KMS-11 (cell line): Measurements from ENCODE around the gene MFSD6.
A peak's percentile ranks its signal among the peaks of the same experiment; 100 is the strongest.
"Not testable (repeated sequence)": the region's sequence is repeated elsewhere in the genome, so short reads cannot be mapped to it uniquely, and the experiment has no call there.

Experiments used
- H2AFZ ChIP-seq: fragments of 200-600 bp; sonication (generic); 2 replicates; pipeline ENCODE4 v1.6.1; 2016; ENCODE audit warnings: antibody characterized with exemption, mixed run types, low read depth
- H3K27ac ChIP-seq: fragments of 200-600 bp; sonication (generic); 2 replicates; pipeline ENCODE4 v1.6.1; 2016; ENCODE audit warnings: mild to moderate bottlenecking, mixed run types
- H3K27me3 ChIP-seq: fragments of 200-600 bp; sonication (generic); 2 replicates; pipeline ENCODE4 v1.6.1; 2017; ENCODE audit warnings: mild to moderate bottlenecking, low read depth, mixed run types, moderate library complexity; ENCODE audit not compliant: insufficient read depth
- H3K36me3 ChIP-seq: fragments of 200-600 bp; sonication (generic); 2 replicates; pipeline ENCODE4 v1.6.1; 2017; ENCODE audit warnings: mild to moderate bottlenecking, mixed run types; ENCODE audit not compliant: insufficient read depth
- H3K4me1 ChIP-seq: fragments of 200-600 bp; sonication (generic); 2 replicates; pipeline ENCODE4 v1.6.1; 2016; ENCODE audit warnings: mild to moderate bottlenecking, low read depth, mixed run types; ENCODE audit not compliant: poor library complexity, severe bottlenecking
- H3K4me2 ChIP-seq: fragments of 200-600 bp; sonication (generic); 2 replicates; pipeline ENCODE4 v1.7.0; 2016; ENCODE audit warnings: mild to moderate bottlenecking, mixed run types
- H3K4me3 ChIP-seq: fragments of 200-600 bp; sonication (generic); IDR thresholded peaks from 2 replicates; pipeline ENCODE4 v1.6.1; 2017; ENCODE audit warnings: low read depth, low read length, mixed read lengths; ENCODE audit not compliant: insufficient read depth
- H3K79me2 ChIP-seq: fragments of 200-600 bp; sonication (generic); 2 replicates; pipeline ENCODE4 v1.6.1; 2016; ENCODE audit warnings: low read depth, mixed run types; ENCODE audit not compliant: insufficient read depth
- H3K9ac ChIP-seq: fragments of 200-600 bp; sonication (generic); 2 replicates; pipeline ENCODE4 v1.6.1; 2016; ENCODE audit warnings: mild to moderate bottlenecking, mixed run types
- H4K20me1 ChIP-seq: fragments of 200-600 bp; sonication (generic); 2 replicates; pipeline ENCODE4 v1.6.1; 2016; ENCODE audit warnings: mild to moderate bottlenecking, mixed run types; ENCODE audit not compliant: insufficient read depth
- TF ChIP-seq, protein P1 (sequence below): fragments of 200-600 bp; sonication (generic); conservative IDR thresholded peaks from 2 replicates; pipeline ENCODE4 v1.6.1; 2017; ENCODE audit warnings: low read depth, mild to moderate bottlenecking, antibody characterized with exemption, low read length, moderate library complexity, mixed read lengths

The MFSD6 gene

DNA sequence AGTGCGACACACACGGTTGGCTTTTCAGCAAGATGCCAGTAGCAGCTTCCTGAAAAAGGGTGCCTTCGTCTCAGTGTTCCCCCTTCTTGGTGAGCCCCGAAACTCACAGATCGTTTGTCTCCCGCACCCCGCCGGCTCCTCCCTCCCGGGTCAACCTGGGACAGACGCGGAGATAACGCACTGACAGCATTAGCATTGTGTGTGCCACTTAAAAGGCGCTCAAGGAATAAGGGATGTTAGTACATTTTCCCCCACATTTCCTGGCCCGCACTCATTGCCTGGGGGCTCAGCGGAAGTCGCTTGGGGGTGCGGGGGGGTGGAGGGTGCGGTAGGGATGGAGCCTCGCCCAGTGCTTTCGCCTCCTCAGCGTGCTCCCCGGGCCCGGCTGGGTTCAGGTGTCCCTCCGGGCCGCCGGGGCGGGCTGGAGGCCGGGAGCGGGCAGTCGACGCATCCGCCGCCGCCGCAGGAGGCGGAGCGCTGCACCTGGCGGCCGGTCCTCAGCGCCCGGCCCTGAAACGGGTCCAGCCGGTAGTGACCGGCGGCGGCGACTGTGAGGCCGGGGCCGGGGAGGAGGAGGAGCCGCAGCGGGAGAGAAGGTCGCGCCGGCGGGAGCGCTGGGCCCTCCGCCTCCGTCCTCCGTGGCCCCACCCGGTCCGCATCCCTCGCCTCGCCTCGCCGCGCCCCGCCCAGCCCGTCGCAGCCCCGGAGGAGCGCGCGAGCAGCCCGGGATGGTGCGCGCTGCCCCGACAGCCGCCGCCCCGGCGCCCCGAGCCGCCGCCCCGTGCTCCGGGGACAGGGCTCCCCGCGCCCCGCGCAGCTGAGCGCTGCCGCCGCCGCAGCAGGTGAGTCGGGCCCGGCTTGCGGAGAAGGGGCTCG, at the start of gene MFSD6:
Gene MFSD6, plus strand, starts transcription at position 694 of the 876 bp plus-strand sequence. CDS start 27,675 bp downstream, outside the sequence.
- TF ChIP-seq, protein P1, sequence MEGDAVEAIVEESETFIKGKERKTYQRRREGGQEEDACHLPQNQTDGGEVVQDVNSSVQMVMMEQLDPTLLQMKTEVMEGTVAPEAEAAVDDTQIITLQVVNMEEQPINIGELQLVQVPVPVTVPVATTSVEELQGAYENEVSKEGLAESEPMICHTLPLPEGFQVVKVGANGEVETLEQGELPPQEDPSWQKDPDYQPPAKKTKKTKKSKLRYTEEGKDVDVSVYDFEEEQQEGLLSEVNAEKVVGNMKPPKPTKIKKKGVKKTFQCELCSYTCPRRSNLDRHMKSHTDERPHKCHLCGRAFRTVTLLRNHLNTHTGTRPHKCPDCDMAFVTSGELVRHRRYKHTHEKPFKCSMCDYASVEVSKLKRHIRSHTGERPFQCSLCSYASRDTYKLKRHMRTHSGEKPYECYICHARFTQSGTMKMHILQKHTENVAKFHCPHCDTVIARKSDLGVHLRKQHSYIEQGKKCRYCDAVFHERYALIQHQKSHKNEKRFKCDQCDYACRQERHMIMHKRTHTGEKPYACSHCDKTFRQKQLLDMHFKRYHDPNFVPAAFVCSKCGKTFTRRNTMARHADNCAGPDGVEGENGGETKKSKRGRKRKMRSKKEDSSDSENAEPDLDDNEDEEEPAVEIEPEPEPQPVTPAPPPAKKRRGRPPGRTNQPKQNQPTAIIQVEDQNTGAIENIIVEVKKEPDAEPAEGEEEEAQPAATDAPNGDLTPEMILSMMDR = no peak
- Histone ChIP-seq H3K27ac (peak within 1 kb of the TSS; percentile 60), H2AFZ (peak within 1 kb of the TSS; percentile 97)

DNA sequence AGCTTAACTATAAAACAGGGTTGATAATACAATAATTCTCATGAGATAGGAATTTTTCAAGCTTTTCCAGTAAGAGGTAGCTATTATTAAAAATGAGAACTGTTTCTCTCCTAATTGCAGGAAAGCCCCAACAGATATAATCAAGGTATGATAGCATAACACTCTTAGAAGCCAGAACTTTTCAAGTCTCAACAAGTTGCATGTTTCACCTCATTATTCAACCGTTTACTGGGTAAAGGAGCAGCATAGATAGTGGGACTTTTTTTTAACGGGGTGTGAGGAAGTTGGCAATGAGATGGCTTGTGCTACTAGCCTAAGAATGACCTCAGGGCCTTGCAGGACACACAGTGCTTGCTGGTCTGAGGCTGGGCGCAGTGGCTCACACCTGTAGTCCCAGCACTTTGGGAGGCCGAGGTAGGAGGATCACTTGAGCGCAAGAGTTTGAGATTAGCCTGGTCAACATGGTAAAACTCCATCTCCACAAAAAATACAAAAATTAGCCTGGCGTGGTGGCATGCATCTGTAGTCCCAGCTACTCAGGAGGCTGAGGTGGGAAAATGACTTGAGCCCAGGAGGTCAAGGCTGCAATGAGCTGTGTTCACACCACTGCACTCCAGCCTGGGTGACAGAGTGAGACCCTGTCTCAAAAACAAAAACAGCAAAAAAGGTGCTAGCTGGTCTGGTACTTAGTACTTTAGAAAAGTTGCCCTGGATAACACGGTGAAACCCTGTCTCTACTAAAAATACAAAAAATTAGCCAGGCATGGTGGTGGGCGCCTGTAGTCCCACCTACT, 49.3 kb upstream of the MFSD6 start:
- peaks cover 15% of the 10 kb centered on the region for H3K4me1 ChIP-seq
- not testable (repeated sequence) for H3K27ac ChIP-seq, H4K20me1 ChIP-seq, H3K9ac ChIP-seq, H3K36me3 ChIP-seq, H3K4me3 ChIP-seq, H3K79me2 ChIP-seq, H3K4me2 ChIP-seq, H3K27me3 ChIP-seq, H2AFZ ChIP-seq

More for the DNA sequence above, at the start of gene MFSD6:
- no peaks in the 10 kb centered on the region for H3K79me2 ChIP-seq
- H3K4me3 ChIP-seq = peak within 1 kb of the TSS; percentile 89
- H3K9ac ChIP-seq = peak within 1 kb of the TSS; percentile 69
- no peaks in the 10 kb centered on the region for H3K36me3 ChIP-seq
- no peaks in the 10 kb centered on the region for H4K20me1 ChIP-seq
- H3K4me2 ChIP-seq = peak within 1 kb of the TSS; percentile 95
- H3K4me1 ChIP-seq = peaks cover 11% of the 10 kb centered on the region
- no peaks in the 10 kb centered on the region for H3K27me3 ChIP-seq

DNA sequence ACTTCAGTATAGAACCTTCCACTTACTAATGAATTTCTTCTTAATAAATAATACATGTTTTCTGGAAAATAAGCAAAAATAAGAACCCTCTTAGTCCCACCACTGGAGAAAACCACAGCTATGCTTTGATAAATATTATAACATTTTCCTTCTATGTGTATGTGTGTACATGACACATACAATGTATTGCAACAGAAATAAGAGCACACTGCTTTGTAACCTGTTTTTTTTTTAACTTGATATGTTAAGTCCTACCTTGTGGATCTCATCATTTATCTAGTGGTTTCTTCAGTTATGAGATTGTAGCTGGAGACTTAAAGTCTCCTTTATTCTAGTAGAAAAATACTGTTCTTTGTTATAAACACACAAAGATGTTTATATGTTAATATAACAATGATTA, 47.6 kb upstream of the MFSD6 start:
- TF ChIP-seq, protein P1 = no peak
- H2AFZ ChIP-seq = peak overlapping the region; percentile 78; the same call in 1 of the 2 replicates
- 0 out of 2 replicates have a peak overlapping the region, but pooled peaks have one; percentile 27 for H3K27ac ChIP-seq
- peaks cover 15% of the 10 kb centered on the region for H3K4me1 ChIP-seq
- H3K36me3 ChIP-seq = no peaks in the 10 kb centered on the region
- H3K4me2 ChIP-seq = peak overlapping the region; percentile 73
- no peaks in the 10 kb centered on the region for H3K79me2 ChIP-seq
- H3K9ac ChIP-seq = 0 out of 2 replicates have a peak overlapping the region, but pooled peaks have one; percentile 19
- no peak overlapping the region for H3K4me3 ChIP-seq
- H4K20me1 ChIP-seq = no peaks in the 10 kb centered on the region
- H3K27me3 ChIP-seq = no peaks in the 10 kb centered on the region

DNA sequence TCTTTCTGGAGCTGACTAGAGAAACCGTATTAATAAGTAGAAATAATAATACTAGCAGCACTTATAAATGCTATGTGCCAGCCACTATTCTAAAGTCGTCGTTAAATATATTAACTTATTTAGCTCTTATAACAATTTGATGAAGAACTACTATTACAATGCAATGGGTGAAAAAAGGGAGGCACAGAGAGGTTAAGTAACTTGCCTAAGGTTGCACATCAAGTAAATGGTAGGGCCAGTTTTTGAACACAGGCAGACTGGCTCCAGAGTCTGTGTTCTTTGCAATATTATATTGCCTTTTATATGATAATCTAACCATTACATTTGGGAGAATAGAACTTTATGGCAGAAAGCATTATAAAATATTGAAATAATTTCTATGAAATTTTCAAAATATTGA, 47.2 kb upstream of the MFSD6 start:
- Histone ChIP-seq H3K36me3 (no peaks in the 10 kb centered on the region), H2AFZ (no peak overlapping the region), H3K4me3 (no peak overlapping the region), H3K79me2 (no peaks in the 10 kb centered on the region), H3K9ac (no peak overlapping the region), H3K4me2 (no peak overlapping the region), H4K20me1 (no peaks in the 10 kb centered on the region), H3K4me1 (peaks cover 15% of the 10 kb centered on the region), H3K27me3 (no peaks in the 10 kb centered on the region), H3K27ac (no peak overlapping the region)
- TF ChIP-seq, protein P1 = no peak
